LNCAP (cell line): Measurements from ENCODE around the gene PRKCA.

Experiments
- CTCF ChIP-seq: fragments of 450-650 bp; IDR thresholded peaks from 2 replicates; pipeline ENCODE4 v1.5.1; 2017; ENCODE audit warnings: mild to moderate bottlenecking

The PRKCA gene

GRCh38 chr17:66593116-66593515, 290.7 kb downstream of the PRKCA start:
- no peak for TF ChIP-seq CTCF

- no peak for TF ChIP-seq CTCF
Measured at GRCh38 chr17:66595893-66596292, 293.5 kb downstream of the PRKCA start.

- TF ChIP-seq CTCF = no peak
Measured at GRCh38 chr17:66602659-66603384, 300.4 kb downstream of the PRKCA start.

- TF ChIP-seq CTCF = no peak
Measured at GRCh38 chr17:66604376-66604775, 302.0 kb downstream of the PRKCA start.

GRCh38 chr17:66605541-66605940, 303.1 kb downstream of the PRKCA start:
- no peak for TF ChIP-seq CTCF

- TF ChIP-seq CTCF = no peak
Measured at GRCh38 chr17:66610361-66611133, 308.1 kb downstream of the PRKCA start.

GRCh38 chr17:66611397-66611796, 309.0 kb downstream of the PRKCA start:
- TF ChIP-seq CTCF = no peak
